Measurements from ENCODE around the gene MPZL2.
A peak's percentile ranks its signal among the peaks of the same experiment; 100 is the strongest.

Gene MPZL2

GRCh38 chr11:118240999-118241763, 22.9 kb downstream of the MPZL2 start:
- peak; percentile 86 for DNase-seq

DNA sequence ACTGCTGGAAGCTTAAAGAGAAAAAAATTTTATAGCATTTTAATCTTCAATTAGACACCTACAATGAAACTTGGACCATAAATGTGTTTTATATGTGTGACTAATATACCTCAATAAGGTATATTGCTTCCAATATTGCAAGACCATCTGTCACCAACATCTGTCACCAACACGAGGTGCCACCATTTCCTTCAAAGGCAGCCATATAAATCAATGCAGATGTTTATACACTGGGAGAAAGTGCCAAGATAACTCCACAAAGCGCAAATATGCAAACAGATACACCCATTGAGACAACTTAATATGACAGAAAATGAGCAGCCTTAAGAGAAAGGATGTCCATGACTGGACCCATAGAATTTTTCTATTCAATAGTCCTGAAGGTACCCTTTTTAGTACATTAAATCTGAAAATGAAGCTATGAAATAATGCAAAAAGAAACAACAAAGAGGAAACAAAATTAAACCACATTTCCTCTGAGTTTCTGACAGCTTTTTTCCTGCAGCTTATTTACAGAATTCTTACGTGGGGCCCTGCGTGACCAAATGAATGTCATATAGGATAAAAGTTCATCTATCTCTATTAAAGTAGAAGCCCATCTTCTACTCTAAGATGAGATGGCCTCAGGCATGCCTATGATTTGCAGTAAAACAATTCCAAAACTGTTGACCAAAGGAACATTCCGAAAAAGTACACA, 24.4 kb downstream of the MPZL2 start:
- no peak for DNase-seq

GRCh38 chr11:118238929-118239328, 25.2 kb downstream of the MPZL2 start:
- DNase-seq, result no peak

GRCh38 chr11:118238421-118238820, 25.7 kb downstream of the MPZL2 start:
- no peak for DNase-seq

- DNase-seq, result no peak
Observed at GRCh38 chr11:118236170-118236569, 27.9 kb downstream of the MPZL2 start.

DNA sequence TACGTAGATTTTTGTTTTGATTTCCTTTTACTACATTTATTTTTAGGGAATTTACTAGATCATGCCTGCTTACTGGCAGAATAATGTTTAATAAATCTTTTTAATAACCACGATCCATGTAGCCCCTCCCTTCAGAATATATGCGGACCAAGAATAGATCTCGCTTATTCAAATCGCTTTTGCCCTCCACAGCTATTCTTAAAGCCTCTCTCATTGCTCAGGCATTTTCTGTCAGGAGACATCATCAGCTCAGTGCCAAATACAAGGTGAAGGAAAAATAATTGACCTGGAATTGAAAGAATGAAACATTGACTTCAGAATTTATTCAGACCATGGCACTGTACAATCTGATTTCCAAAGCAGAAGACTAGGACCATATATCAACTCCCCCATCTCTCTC, 29.3 kb downstream of the MPZL2 start:
- DNase-seq, result no peak

DNA sequence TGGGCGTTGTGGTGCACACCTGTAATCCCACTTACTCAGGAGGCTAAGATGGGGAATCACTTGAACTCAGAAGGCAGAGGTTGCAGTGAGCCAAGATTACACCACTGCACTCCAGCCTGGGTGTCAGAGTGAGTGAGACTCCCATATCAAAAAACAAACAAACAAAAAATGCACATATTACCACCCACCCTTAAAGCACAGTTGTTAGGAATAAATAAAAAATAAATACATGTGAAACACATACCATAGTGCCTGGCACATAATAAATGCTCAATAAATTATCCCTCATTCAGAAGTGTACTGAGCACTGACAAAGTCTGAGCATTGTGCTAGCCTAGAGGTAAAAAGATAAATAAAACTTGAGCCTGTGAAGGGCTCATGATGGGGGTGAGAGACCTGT, 30.2 kb downstream of the MPZL2 start:
- no peak for DNase-seq

DNA sequence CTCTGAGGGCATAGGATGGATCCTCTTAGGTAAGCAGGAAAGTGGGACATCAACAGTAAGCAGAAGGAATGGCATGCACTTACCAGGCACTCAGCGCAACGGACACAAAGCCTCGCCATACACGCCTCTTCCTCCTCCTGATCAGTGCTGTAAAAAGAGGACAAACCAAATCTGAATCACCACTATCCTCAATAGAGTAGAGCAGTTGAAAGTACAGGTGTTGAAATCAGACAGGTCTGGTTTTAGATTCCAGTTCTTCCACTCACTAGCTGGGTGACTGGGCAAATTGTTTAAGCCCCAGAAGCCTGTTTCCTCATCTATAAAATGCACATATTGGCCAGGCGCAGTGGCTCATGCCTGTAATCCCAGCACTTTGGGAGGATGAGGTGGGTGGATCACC, 30.7 kb downstream of the MPZL2 start:
- DNase-seq, result no peak

DNA sequence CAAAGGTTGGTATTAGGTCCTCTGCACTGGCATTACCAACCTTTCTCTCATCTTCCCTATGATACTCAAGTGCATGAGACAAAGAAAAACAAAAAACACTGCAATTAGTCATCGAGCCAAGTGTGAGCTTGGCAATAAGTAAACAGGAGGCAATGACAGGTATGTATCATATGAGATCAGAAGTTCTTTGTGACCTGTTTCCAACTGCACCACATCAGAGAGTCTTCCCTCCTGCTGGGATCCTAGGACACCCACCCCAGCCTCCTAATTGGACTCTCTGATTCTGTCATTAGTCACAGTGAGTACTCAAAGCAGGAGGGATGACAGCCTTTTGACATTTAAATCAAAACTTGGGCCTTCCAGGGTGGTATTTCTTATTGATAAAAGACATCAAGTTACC, 31.4 kb downstream of the MPZL2 start:
- peak; percentile 78 for DNase-seq

GRCh38 chr11:118231461-118231860, 32.6 kb downstream of the MPZL2 start:
- DNase-seq, result no peak

GRCh38 chr11:118230088-118230487, 34.0 kb downstream of the MPZL2 start:
- DNase-seq, result peak; percentile 74

DNA sequence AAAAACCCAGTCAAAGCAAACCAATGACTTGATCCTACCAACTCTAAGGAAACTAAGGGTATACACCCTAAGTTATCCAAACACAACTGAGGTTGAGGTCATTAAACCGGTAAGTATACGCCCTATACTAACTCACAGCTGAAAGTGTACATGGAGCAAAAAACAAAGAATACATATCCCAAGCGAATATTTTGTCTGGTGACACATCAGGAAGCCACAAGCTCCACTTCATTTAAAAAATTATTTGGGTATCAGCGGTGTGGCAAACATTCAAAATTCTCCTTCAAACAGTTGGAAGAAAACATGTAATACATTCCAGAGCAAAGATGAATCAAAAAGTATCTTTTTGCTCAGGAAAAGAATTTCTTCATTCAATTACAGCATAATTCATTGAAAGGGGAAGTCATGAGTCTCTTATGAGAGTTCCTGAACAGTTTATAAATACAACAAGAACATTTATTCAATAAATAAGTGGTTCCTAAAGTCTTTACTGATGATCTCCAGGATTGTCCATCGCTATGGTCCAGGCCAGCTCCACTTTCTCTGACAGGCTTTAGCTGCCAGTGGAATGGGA, 34.7 kb downstream of the MPZL2 start:
- DNase-seq, result no peak

DNA sequence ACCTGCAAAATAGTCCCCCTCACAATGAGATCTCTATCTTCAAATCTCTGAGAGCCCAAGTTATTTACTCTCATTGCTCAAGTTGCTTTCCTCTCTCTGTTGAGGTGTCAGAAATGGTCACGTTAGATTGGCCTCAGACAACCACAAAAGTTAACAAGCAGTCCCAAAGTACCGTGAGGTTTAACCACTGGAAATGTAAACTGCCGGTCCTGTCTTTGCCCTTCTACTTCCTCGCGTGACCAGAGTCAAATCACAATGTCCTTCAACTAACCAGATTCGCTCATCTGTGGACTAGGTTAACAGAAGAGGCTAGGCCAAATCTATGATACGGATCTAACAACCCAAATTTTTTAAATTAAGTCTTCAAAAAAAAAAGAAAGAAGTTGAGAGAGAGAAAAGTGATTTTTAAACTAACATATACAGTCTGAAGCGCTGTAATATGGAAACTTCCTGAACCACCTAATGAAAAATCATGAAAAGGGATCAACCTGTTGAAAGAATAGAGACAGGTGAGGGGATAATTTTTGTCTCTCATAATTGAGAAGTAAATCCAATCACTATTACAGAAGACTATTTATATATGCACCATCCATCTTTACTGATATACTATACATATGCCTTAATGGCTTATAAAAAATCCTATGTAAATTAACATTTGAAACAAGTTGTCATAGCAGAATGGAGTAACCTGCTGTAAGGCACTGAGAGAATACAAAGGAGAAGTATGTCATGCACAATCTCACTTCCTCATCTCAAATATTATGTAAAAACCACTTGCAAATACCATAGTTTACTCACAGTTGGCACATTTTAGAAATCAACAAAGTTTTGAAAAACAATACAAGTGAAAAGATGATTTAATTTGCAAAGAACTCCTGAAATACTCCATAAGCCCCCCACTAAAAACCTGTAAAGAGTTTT, 36.0 kb downstream of the MPZL2 start:
- no peak for DNase-seq

DNA sequence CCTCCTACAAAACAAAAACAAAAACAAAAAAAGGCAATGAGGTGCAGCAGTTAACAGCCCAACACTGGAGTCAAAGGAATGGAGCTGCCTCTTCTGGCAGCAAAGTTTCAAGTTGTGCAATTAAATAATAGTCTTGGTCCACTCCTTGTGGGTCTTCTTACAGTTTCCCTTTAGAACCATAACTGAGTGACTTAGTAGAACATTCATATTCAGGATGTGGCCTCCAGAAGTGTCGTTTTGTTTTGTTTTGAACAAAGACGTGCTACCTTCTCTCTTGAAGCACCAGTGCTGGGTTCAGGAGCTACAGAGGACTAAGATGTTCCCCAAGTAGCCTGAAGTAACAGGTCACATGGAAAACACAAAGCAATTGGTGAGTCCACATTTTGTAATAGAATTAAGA, 37.3 kb downstream of the MPZL2 start:
- DNase-seq, result no peak

GRCh38 chr11:118226296-118226695, 37.8 kb downstream of the MPZL2 start:
- no peak for DNase-seq

DNA sequence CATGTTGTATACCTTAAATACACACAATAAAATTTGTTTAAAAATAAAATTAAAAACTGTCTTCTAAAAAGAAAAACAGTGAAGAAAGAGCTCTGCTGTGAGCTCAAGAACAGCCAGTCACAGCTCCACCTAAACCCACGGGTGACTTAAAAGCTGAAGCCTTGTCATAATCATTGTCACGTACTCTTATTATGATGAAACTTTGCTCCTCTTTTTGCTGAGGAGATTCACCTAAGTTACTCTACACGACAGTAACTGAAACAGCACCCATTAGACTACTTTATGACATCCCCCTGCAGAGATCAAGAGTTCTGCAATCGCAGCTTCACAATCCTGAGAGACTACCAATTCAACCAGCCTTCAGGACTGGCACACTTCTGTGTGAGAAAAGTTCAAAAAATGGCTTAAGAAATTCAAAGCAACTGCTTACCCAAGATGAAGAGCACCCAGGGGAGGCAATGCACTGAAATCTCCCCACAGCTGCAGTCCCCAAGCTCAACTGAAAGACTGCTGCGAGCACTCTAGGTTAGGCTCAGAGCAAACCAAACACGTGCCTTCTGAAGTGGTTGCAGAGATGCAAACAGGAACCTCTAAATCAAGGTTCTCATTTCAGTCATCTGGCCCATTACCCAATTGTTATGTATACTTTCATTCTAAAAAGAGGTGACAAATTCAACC, 39.4 kb downstream of the MPZL2 start, which contains the start of gene JAML:
Gene JAML, minus strand, starts transcription at position 501 of the 678 bp plus-strand sequence. CDS start 10,145 bp downstream, outside the sequence.
- peak; percentile 84 for DNase-seq

GRCh38 chr11:118223992-118224391, 40.1 kb downstream of the MPZL2 start:
- no peak for DNase-seq

DNA sequence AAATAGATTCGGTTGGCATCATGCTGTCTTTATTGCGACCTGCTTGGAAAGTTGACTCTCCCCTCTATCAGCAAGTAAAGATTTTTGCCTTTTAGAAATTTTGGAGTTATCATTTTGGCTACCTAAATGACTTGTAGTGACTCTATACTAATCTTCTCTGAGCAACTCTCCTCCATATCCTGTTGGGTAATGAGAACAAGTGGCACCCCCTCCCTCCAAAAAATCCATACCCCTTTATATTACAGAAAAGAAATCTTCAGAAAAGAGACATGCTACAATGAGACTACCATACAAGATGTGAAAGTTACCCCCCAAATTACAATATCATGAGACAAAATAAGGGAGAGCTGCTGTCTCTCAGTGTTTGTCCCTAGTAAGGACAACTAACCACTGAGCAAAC, 40.5 kb downstream of the MPZL2 start:
- DNase-seq, result no peak

DNA sequence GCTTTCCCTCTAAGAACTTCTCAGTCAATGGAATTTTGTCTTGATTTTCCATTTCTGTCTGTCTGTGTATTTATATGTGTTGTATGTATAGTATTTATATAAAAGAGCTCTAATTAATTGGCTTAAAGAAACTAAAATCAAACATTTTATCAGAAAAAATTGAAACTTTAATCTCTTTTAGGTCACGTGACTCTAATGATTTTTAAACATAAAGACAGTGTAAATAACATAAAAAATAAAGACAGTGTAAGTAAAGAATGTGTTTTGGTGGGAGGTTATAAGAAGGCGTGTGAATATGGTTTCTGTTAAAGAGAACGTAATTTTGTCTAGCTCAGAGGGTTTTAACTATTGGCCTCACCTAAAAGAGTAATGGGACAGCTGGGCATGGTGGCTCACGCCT, 41.7 kb downstream of the MPZL2 start:
- no peak for DNase-seq

DNA sequence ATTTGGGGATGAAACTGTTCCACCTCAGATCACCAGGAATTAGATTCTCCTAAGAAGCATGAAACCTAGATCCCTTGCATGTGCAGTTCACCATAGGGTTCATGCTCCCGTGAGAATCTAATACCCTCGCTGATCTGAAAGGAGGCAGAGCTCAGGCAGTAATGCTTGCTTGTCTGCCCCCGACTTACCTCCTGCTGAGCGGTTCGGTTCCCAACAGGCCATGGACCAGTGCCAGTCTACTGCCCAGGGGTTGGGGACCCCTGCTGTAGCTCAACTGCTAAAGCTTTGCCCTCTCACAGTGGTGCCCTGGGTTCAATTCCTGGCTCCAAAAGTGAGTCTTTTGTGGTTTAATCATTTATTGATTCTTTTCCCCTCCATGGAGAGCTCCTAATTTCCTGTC, 42.7 kb downstream of the MPZL2 start:
- no peak for DNase-seq

GRCh38 chr11:118219732-118220131, 44.4 kb downstream of the MPZL2 start:
- no peak for DNase-seq

GRCh38 chr11:118219244-118219643, 44.9 kb downstream of the MPZL2 start:
- DNase-seq, result no peak
